HEK293T (cell line): Measurements from ENCODE around the gene GSTM1.

Experiments used
- BHLHE40 ChIP-seq: fragments of 450-650 bp; IDR thresholded peaks from 2 replicates; pipeline ENCODE4 v1.6.1; 2016; ENCODE audit warnings: mild to moderate bottlenecking, moderate library complexity, borderline replicate concordance
- CTBP1 ChIP-seq: fragments of 450-650 bp; IDR thresholded peaks from 2 replicates; pipeline ENCODE4 v1.6.1; 2016; ENCODE audit warnings: borderline replicate concordance
- ELF4 ChIP-seq: fragments of 450-650 bp; IDR thresholded peaks from 2 replicates; pipeline ENCODE4 v1.6.1; 2017; ENCODE audit warnings: antibody characterized with exemption
- FOXK2 ChIP-seq: fragments of 450-650 bp; IDR thresholded peaks from 2 replicates; pipeline ENCODE4 v1.6.1; 2016; ENCODE audit warnings: mild to moderate bottlenecking
- FOXM1 ChIP-seq: fragments of 450-650 bp; IDR thresholded peaks from 2 replicates; pipeline ENCODE4 v1.6.1; 2017; ENCODE audit warnings: mild to moderate bottlenecking, borderline replicate concordance
- L3MBTL2 ChIP-seq: fragments of 450-650 bp; conservative IDR thresholded peaks from 2 replicates; pipeline ENCODE4 v1.6.1; 2016; ENCODE audit warnings: mild to moderate bottlenecking
- NFRKB ChIP-seq: fragments of 450-650 bp; IDR thresholded peaks from 2 replicates; pipeline ENCODE4 v1.6.1; 2016; ENCODE audit warnings: mild to moderate bottlenecking, moderate library complexity
- SP1 ChIP-seq: fragments of 450-650 bp; IDR thresholded peaks from 2 replicates; pipeline ENCODE4 v1.6.1; 2017
- SUZ12 ChIP-seq: fragments of 450-650 bp; IDR thresholded peaks from 2 replicates; pipeline ENCODE4 v1.6.1; 2016; ENCODE audit warnings: mild to moderate bottlenecking

- TF ChIP-seq NFRKB (no peak), L3MBTL2 (no peak), BHLHE40 (no peak), SUZ12 (no peak), FOXM1 (no peak), ELF4 (no peak), FOXK2 (no peak), SP1 (no peak), CTBP1 (no peak)
Observed at GRCh38 chr1:109719337-109719837, 31.8 kb downstream of the GSTM1 start.
